ENCODE data around the gene ZGPAT. TPM values are rescaled to one million over a fixed set of nuclear protein-coding genes. Genes with fewer than 3 reads are reported as not detected.

The ZGPAT gene
- total RNA-seq, 1 donor from 2014 or later, result 38.1 TPM

- H3K27ac Mint-ChIP-seq, result no peak overlapping the region
- H3K36me3 Mint-ChIP-seq (ENCODE audit: low read depth), result peaks cover 4% of the 10 kb centered on the region
- intact Hi-C loops (cut with micrococcal nuclease), result loop anchor here (5.0 kb wide), 1 partner anchor 34 kb away; the partner anchor contains the start of genes ARFRP1 and ZGPAT
- H3K9me3 Mint-ChIP-seq, result no peaks in the 10 kb centered on the region
- peak overlapping the region; percentile 51 for H3K4me3 Mint-ChIP-seq
- peaks cover 10% of the 10 kb centered on the region for H3K4me1 Mint-ChIP-seq
- no peaks in the 10 kb centered on the region for H3K27me3 Mint-ChIP-seq
- DNase-seq, result peak; percentile 60
Observed at GRCh38 chr20:63741354-63741675, 33.5 kb downstream of the ZGPAT start.

- H3K27me3 Mint-ChIP-seq, result no peaks in the 10 kb centered on the region
- H3K36me3 Mint-ChIP-seq (ENCODE audit: low read depth), result peaks cover 3% of the 10 kb centered on the region
- H3K27ac Mint-ChIP-seq, result no peak overlapping the region
- H3K4me1 Mint-ChIP-seq, result peaks cover 5% of the 10 kb centered on the region
- H3K9me3 Mint-ChIP-seq, result no peaks in the 10 kb centered on the region
- intact Hi-C loops (cut with micrococcal nuclease), result loop anchor here (5.0 kb wide), 1 partner anchor 35 kb away; the partner anchor contains the start of genes ARFRP1 and ZGPAT
- peak overlapping the region; percentile 51 for H3K4me3 Mint-ChIP-seq
- no peak for DNase-seq
Observed at GRCh38 chr20:63741676-63742380, 34.0 kb downstream of the ZGPAT start.

GRCh38 chr20:63742381-63743024 is 34.7 kb downstream of the ZGPAT start:
- Mint-ChIP-seq H3K27me3 (no peaks in the 10 kb centered on the region), H3K4me3 (no peak overlapping the region), H3K36me3 (ENCODE audit: low read depth) (peaks cover 3% of the 10 kb centered on the region), H3K9me3 (no peaks in the 10 kb centered on the region), H3K27ac (no peak overlapping the region), H3K4me1 (peaks cover 3% of the 10 kb centered on the region)
- no peak for DNase-seq
- intact Hi-C loops (cut with micrococcal nuclease), result loop anchor here (5.0 kb wide), 1 partner anchor 35 kb away; the partner anchor contains the start of genes ARFRP1 and ZGPAT

GRCh38 chr20:63743210-63743970 is 35.6 kb downstream of the ZGPAT start:
- H3K4me1 Mint-ChIP-seq, result peaks cover 2% of the 10 kb centered on the region
- DNase-seq, result no peak
- intact Hi-C loops (cut with micrococcal nuclease), result loop anchor here (5.0 kb wide), 1 partner anchor 36 kb away; the partner anchor contains the start of genes ARFRP1 and ZGPAT
- H3K27ac Mint-ChIP-seq, result no peak overlapping the region
- H3K36me3 Mint-ChIP-seq (ENCODE audit: low read depth), result peaks cover 3% of the 10 kb centered on the region
- no peak overlapping the region for H3K4me3 Mint-ChIP-seq
- H3K27me3 Mint-ChIP-seq, result no peaks in the 10 kb centered on the region
- H3K9me3 Mint-ChIP-seq, result no peaks in the 10 kb centered on the region

- Mint-ChIP-seq H3K36me3 (ENCODE audit: low read depth) (peaks cover 3% of the 10 kb centered on the region), H3K27ac (no peak overlapping the region), H3K4me3 (no peak overlapping the region), H3K27me3 (no peaks in the 10 kb centered on the region), H3K9me3 (no peaks in the 10 kb centered on the region), H3K4me1 (no peaks in the 10 kb centered on the region)
- intact Hi-C loops (cut with micrococcal nuclease), result loop anchor here (5.0 kb wide), 1 partner anchor 37 kb away; the partner anchor contains the start of genes ARFRP1 and ZGPAT
- no peak for DNase-seq
Observed at GRCh38 chr20:63744158-63744557, 36.3 kb downstream of the ZGPAT start.

GRCh38 chr20:63744574-63745423 is 37.0 kb downstream of the ZGPAT start:
- intact Hi-C loops (cut with micrococcal nuclease), result loop anchor here (5.0 kb wide), 1 partner anchor 37 kb away; the partner anchor contains the start of genes ARFRP1 and ZGPAT
- DNase-seq, result no peak
- no peak overlapping the region for H3K27ac Mint-ChIP-seq
- H3K9me3 Mint-ChIP-seq, result no peaks in the 10 kb centered on the region
- H3K4me3 Mint-ChIP-seq, result no peak overlapping the region
- peaks cover 3% of the 10 kb centered on the region for H3K36me3 Mint-ChIP-seq (ENCODE audit: low read depth)
- H3K27me3 Mint-ChIP-seq, result no peaks in the 10 kb centered on the region
- H3K4me1 Mint-ChIP-seq, result peaks cover 3% of the 10 kb centered on the region

GRCh38 chr20:63745424-63745805 is 37.6 kb downstream of the ZGPAT start:
- no peaks in the 10 kb centered on the region for H3K9me3 Mint-ChIP-seq
- H3K4me1 Mint-ChIP-seq, result peaks cover 3% of the 10 kb centered on the region
- no peak overlapping the region for H3K27ac Mint-ChIP-seq
- DNase-seq, result no peak
- intact Hi-C loops (cut with micrococcal nuclease), result no loop called here
- H3K36me3 Mint-ChIP-seq (ENCODE audit: low read depth), result peaks cover 3% of the 10 kb centered on the region
- no peaks in the 10 kb centered on the region for H3K27me3 Mint-ChIP-seq
- H3K4me3 Mint-ChIP-seq, result no peak overlapping the region

- Mint-ChIP-seq H3K9me3 (no peaks in the 10 kb centered on the region), H3K27me3 (no peaks in the 10 kb centered on the region), H3K36me3 (ENCODE audit: low read depth) (peaks cover 3% of the 10 kb centered on the region), H3K27ac (no peak overlapping the region), H3K4me3 (no peak overlapping the region), H3K4me1 (peaks cover 8% of the 10 kb centered on the region)
- intact Hi-C loops (cut with micrococcal nuclease), result no loop called here
- DNase-seq, result no peak
Observed at GRCh38 chr20:63745961-63746731, 38.3 kb downstream of the ZGPAT start.

- H3K4me3 Mint-ChIP-seq, result no peak overlapping the region
- intact Hi-C loops (cut with micrococcal nuclease), result no loop called here
- H3K27ac Mint-ChIP-seq, result no peak overlapping the region
- H3K36me3 Mint-ChIP-seq (ENCODE audit: low read depth), result peaks cover 3% of the 10 kb centered on the region
- no peak for DNase-seq
- no peaks in the 10 kb centered on the region for H3K27me3 Mint-ChIP-seq
- no peaks in the 10 kb centered on the region for H3K9me3 Mint-ChIP-seq
- peaks cover 11% of the 10 kb centered on the region for H3K4me1 Mint-ChIP-seq
Observed at GRCh38 chr20:63746751-63747315, 39.0 kb downstream of the ZGPAT start.

- intact Hi-C loops (cut with micrococcal nuclease), result no loop called here
- Mint-ChIP-seq H3K36me3 (ENCODE audit: low read depth) (peaks cover 3% of the 10 kb centered on the region), H3K9me3 (no peaks in the 10 kb centered on the region), H3K4me3 (no peak overlapping the region), H3K27ac (no peak overlapping the region), H3K27me3 (no peaks in the 10 kb centered on the region), H3K4me1 (peaks cover 11% of the 10 kb centered on the region)
- no peak for DNase-seq
Observed at GRCh38 chr20:63747622-63748069, 39.8 kb downstream of the ZGPAT start.

- H3K36me3 Mint-ChIP-seq (ENCODE audit: low read depth), result peaks cover 3% of the 10 kb centered on the region
Observed at GRCh38 chr20:63748070-63748933, 40.5 kb downstream of the ZGPAT start.

GRCh38 chr20:63748934-63749270 is 41.1 kb downstream of the ZGPAT start:
- peaks cover 11% of the 10 kb centered on the region for H3K4me1 Mint-ChIP-seq
- no peaks in the 10 kb centered on the region for H3K36me3 Mint-ChIP-seq (ENCODE audit: low read depth)
- no peaks in the 10 kb centered on the region for H3K27me3 Mint-ChIP-seq
- no peaks in the 10 kb centered on the region for H3K9me3 Mint-ChIP-seq
- intact Hi-C loops (cut with micrococcal nuclease), result no loop called here
- no peak for DNase-seq
- no peak overlapping the region for H3K27ac Mint-ChIP-seq
- no peak overlapping the region for H3K4me3 Mint-ChIP-seq

More at GRCh38 chr20:63748070-63748933, 40.5 kb downstream of the ZGPAT start:
- H3K27ac Mint-ChIP-seq, result no peak overlapping the region
- H3K4me1 Mint-ChIP-seq, result peaks cover 11% of the 10 kb centered on the region
- intact Hi-C loops (cut with micrococcal nuclease), result no loop called here
- DNase-seq, result peak; percentile 59
- no peaks in the 10 kb centered on the region for H3K9me3 Mint-ChIP-seq
- H3K27me3 Mint-ChIP-seq, result no peaks in the 10 kb centered on the region
- H3K4me3 Mint-ChIP-seq, result no peak overlapping the region

All from activated CD4-positive, alpha-beta T cell treated with anti-CD3 and anti-CD28 coated beads, Interleukin-2, amount 10 ng/mL, durations not matched to agents 24 days and 14 days (primary cell).